Endometrial microvascular endothelial cells (primary cell): ENCODE results near the gene AFDN. TPM values are rescaled to one million over a fixed set of nuclear protein-coding genes. Genes with fewer than 3 reads are reported as not detected.
"Not testable (repeated sequence)": the region's sequence is repeated elsewhere in the genome, so short reads cannot be mapped to it uniquely, and the experiment has no call there.

Experiments
- in situ Hi-C: cut with HindIII; loops from 2 replicates; pipeline ENCODE4 v1.10.0; 2017; ENCODE audit warnings: low sequenced_read_pairs, low pct_unique_long_range_greater_than_20kb; ENCODE audit errors: inconsistent ontology term
- total RNA-seq: library from RNA; depleted of rRNA; stranded (reverse); fragments of >200 nt; gene quantifications from one replicate; pipeline ENCODE4 v1.2.3, GENCODE V29; 2015; ENCODE audit errors: inconsistent ontology term

AFDN gene
- total RNA-seq, 1 donor from 2014 or later, result 43.0 TPM

DNA sequence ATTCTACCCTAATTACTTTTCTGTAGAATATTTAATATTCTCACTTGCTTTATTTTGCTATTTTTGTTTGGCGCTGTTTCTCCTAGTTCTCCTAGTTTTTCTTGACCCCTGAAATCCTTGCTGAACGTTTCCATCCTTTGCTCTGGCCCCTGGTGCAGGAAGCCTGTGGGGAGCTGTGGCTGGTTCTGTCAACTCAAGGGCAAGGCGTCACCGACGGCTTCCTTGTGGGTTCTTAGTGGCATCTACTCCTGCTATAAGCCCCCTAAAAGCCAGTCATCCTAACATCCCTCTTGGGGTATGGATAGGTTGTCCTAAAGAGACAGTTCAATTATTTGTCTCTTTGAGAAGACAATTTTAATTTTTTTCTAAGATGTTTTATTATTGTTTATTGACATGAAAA, 133.9 kb downstream of the AFDN start:
- in situ Hi-C loops, result no loop called here

DNA sequence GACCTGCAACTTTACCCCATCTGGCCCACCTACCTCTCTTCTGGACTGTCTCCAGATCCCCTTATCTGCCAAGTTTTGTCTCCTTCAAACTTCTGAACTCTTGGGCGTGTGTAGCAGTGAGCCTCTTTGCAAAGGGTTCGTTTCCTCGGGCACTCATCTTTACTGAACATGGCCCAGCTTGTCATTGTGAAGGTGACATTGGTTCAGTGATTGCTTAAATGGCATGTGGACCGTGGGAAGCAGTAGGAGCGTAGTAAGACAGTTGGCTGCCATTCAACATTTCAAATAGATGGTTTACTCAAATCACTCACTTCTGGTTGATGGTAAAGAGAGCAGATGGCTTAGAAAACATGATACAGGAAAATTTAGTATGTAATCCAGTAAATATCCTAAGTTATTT, 136.0 kb downstream of the AFDN start:
- in situ Hi-C loops, result no loop called here

DNA sequence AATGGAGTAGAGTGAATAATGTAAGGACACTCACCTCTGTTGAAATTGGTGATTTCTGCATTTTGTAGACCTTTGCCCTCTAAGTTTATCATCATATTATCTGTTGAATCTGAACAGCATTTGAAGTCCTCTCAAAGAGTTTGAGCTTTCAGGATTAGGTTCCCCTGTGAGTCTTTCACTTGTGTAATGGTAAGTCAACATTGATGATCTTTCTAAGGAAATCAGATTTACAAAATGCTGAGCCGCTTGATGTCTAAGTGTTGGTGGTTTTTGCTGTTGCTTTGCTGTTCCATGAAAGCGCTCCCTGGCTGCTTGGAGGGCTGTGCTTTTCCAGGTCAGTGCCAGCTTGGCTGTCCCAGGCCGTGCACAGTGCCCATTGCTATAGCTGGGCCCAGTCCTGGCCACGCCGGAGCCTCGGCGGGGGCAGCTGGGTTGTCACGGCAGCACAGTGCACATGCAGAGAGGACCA, 136.9 kb downstream of the AFDN start:
- in situ Hi-C loops, result no loop called here

DNA sequence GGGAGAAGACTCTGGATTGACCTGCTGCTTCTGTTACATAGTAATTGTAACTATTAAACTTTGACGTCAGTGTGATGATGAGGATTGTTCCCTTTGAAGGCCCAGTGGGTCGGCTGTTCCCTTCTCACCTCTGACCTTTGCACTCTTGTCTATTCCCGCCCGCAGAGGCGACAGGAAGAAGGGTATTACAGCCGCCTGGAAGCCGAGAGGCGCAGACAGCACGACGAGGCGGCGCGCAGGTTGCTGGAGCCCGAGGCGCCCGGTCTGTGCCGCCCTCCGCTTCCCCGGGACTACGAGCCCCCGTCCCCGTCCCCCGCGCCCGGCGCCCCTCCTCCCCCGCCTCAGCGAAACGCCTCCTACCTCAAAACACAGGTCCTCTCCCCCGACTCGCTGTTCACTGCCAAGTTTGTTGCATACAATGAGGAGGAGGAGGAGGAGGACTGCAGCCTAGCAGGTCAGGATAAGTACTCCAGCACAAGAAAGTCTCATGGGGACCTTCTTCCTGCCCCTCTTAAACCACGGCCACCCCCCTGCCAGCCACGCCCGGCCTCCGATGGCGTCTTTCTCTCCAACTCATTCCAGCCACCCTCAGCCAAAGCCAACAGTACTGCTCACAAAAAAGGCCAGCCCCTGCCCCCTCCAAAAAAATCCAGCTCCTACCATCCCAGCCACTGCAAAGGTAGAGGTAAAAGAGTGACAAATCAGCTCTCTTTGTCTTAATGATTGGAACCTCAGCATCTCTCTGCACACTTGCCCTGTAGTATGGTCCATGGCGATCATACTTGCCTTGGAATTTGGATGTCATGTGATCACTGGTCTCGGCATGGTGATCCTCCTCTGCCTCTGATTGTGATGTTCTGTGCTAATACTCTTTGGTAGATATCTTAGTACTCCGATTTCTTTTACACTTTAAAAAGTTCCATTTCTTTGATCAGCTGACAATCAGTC, 139.2 kb downstream of the AFDN start:
- in situ Hi-C loops, result no loop called here

DNA sequence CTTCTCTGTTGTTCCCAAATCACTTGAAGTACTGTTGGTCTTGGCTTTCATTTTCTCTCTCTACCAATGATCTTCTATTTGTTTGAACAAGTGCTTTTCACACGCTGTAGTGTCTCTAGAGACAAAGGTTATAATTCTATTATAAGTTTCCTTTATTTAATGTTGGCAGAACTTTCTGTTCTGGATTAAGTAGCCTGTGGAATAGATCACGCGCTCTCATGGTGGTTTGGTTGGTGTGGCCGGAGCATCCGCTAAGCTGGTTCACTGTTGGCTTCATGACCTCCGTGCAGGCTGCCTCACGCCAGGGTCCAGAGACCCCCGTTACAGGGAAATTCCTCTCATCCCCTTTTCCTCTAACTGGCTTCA, 139.8 kb downstream of the AFDN start:
- in situ Hi-C loops, result no loop called here

DNA sequence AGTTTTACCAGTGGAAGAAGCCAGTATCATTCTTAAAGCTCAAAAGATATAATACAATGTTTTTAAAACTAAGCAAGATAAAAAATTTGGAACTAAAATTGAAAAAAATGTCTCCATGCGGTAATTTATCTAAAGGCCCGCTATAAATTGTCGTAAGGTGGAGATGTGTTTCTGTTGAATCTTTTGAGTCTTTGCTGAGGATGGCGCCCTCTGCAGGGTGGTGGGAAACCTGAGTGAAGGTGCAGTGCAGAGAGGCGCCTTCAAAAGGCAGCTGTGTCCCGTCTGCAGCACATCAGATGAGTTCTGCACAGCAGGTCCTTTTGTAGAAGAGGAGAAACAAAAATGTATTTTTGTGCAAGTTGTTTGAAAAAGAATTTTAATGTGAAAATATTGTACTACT, 141.4 kb downstream of the AFDN start:
- in situ Hi-C loops, result no loop called here

DNA sequence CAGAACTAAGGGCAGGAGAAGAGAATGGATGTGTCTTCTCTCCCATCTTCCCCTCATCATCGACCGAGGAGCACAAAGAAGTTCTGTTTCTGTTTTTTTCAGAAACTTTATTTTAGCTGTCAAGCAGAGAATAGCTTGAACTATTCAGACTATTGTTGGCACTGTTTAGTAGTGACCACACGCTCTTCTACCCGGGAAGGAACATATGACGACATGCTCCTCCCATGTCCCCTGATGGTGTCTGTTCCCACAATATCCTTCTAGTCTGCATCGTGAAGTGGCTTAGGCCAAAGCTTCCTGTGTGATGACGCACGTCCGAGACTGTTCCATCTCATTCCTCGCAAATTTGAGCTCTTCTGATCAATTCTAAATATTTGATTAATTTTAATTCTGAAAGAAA, 143.5 kb downstream of the AFDN start:
- in situ Hi-C loops, result no loop called here

DNA sequence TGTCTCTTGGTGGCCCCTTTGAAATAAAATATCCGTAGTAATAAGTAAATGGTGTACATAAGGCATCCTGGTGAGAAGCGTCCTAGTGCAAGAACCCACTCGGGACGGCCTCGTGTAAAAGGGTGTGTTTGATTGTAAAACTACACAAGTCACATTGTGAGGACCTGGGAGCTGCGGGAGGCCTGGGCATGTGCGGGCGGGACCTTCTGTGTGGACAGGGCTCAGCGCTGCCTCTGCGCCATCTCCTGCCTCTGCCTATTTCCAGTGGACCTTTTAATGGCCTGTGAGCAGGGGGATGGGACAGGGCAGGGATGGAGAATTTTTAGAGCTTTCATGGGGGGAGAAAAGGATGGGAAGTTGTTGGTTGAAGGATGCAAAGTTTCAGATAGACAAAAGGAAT, 145.5 kb downstream of the AFDN start:
- in situ Hi-C loops, result no loop called here

DNA sequence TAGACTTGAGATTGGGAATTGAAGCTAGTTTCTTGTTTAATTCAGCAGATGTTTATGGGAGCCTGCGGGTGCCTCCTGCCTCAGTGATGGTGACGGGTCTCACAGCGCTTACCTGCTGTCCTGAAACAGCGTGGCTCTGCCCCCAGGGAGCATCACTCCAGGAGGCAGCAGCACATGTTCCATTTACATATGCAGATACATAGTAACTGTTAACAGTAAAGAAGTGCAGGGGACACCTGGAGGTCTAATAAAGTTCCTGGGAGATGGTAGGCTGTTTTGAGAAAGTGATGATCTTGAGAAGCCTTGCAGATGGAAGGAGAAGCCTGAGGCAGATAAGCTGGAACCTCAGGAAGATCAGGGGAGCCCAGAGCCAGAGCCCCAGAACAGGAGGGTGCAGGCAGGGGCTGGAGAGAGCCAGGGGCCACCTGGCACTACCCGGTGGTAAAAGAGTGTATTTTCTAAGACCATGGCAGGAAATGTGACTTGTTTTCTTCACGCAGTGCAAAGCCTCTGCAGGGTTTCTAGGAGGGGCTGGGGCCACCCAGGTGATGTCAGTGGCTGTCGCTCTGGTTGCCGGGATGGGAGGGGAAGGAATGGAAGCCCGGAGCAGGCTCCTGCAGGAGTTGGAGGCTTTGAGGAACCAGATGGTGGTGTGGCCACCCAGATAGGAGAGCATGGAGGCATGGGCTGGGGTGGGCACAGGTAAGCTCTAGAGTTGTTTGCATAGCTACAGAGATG, 146.6 kb downstream of the AFDN start:
- in situ Hi-C loops, result no loop called here

DNA sequence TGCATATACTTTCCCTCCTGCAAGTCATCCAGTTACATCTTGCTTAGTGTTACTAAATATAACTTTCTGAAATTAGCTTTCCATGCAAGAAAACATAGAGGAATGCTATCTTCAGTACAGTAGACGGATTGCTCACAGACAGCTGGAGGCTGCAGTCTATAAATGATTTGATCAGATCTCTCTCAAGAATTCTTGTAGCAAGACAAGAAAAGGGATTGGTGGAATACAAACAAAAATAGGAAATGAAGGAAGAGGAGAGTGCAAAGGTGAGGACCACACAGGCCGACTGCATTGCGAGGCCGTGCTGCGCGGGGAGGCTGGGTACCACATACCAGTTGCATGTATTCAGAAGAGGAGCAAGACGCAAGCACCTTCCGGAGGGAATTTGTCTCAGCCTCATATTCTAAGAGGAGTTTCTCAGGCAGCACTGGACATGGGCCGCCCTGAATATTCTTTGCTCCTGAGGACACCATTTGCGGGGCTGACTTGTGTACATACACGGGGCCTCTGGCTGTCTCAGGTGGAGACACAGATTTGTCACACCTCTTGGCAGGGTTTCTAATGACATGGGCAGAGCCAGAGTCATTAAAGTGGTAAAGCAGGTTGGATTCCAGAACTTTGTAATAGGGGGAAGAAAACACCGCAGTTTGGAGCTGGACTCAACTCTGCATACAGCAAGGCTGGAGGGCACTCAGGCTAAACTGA, 148.1 kb downstream of the AFDN start:
- in situ Hi-C loops, result no loop called here

DNA sequence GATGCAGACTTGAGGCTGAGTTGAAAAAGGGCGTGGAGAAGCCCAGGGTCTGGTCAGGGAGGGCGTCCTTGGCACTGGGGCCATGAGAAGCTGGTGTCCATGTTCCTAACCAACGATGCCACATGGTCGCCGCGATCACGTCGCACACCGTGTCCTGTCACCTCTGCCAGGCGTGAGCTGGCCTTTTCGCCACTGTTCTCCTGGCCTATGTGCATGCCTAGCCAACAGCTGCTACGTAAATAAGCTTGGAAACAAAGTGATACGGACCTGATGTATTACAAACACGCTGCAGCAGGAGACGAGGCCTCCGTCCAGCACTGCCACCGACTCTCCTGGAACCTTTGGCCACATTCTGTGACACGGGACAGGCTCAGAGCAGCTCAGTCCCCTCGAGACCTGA, 148.7 kb downstream of the AFDN start:
- in situ Hi-C loops, result no loop called here

DNA sequence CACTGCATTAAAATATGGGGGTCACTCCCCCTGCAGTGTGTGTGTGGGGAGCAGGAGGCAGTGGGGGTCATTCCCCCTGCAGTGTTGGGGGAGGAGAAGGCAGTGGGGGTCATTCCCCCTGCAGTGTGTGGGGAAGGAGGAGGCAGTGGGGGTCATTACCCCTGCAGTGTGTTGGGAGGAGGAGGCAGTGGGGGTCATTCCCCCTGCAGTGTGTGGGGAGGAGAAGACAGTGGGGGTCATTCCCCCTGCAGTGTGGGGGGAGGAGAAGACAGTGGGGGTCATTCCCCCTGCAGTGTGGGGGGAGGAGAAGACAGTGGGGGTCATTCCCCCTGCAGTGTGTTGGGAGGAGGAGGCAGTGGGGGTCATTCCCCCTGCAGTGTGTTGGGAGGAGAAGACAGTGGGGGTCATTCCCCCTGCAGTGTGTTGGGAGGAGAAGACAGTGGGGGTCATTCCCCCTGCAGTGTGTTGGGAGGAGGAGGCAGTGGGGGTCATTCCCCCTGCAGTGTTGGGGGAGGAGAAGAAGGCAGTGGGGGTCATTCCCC, 149.5 kb downstream of the AFDN start:
- in situ Hi-C loops, result not testable (repeated sequence)

DNA sequence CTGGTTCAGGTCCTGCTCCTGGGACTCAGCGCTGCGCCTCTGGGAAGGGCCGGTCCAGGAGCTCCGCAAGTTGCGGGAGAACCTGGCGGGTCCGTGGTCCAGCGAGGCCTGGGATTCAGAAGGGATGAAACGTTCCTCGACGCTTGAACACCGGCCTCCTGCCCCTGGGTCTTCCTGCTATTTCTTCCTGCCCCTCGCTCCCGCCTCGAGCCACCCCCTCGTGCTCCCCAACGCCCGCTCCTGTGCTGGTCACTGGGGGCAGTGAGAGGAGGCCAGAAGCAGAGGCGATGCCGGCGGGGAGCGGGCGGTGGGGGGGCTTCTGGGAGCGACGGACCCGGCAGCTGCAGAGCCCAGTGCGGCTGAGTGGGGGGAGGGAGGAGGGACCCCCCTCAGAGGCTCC, 150.0 kb downstream of the AFDN start:
- in situ Hi-C loops, result no loop called here

DNA sequence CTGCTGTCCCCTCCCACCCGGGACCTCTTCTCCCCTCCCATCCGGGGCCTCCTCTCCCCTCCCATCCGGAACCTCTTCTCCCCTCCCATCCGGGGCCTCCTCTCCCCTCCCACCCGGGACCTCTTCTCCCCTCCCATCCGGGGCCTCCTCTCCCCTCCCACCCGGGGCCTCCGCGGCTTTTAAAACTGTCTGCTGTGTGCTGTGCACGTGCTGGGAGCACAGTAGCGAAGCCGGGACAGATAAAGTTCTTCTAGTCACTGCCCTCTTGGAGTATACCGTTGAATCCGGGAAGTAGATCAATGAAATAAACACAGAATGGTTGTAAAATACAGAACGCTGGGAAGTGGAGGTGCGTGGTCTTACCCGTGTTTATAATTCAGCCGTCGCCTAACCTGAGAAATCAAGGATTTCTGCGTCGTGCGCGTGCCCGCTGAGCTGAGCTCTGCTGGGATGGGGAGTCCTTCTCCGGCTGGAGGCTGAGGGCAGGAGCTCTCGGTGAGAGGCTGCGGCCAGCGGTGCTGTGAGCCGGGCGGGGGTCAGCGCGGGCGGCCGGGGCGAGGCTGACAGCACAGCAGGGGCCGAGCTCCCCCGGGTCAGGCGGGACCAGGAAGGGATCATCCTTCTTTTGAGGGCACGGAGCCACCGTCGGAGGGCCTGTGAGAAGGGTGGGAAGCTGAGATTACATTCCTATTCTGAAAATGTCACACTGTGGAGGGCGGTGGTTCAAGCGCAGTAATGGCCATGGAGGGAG, 151.2 kb downstream of the AFDN start:
- in situ Hi-C loops, result no loop called here

DNA sequence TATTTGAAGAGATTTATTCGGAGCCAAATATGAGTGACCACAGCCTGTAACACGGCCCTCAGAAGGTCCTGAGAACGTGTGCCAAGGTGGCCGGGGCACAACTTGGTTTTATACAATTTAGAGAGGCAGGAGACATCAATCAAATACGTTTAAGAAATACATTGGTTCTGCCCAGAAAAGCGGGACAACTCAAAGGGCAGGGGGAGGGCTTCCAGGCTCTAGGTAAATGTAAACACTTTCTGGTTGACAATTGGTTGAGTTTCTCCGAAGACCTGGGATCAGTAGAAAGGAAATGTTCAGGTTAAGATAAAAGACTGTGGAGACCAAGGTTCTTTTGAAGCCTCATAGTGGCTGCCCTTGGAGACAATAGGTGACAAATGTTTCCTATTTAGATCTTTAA, 151.9 kb downstream of the AFDN start:
- in situ Hi-C loops, result no loop called here

DNA sequence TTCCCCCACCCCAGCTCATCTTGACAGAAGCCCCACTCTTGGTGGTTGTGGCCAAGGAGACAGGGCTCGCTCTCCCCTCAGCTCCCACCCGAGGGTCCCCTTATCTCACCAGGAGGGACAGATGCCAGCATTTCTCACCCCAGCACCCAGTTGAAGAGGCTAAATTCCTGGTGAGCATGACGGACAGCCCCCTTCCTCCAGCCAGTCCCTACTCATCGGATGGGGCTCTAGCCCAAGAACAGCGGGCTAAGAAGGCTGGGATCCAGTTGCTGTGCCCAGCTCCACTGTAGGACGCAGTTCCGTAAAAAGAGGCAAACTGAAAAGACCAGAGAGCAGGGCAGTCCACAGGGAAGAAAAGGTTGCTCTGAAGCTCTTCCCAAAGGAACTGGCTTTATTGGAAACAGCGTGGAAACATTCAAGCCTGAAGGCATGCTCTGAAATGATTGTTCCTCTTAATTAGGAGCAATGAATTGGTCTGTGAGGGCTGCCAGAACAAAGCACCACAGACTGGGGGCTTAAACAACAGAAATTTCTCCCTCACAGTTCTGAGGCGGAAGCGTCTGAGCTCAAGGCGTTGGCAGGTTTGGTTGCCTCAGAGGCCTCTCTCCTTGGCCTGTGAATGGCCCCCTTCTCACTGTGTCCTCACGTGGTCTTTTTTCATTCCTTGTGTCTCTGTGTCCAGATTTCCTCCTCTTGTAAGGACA, 152.9 kb downstream of the AFDN start:
- in situ Hi-C loops, result no loop called here

DNA sequence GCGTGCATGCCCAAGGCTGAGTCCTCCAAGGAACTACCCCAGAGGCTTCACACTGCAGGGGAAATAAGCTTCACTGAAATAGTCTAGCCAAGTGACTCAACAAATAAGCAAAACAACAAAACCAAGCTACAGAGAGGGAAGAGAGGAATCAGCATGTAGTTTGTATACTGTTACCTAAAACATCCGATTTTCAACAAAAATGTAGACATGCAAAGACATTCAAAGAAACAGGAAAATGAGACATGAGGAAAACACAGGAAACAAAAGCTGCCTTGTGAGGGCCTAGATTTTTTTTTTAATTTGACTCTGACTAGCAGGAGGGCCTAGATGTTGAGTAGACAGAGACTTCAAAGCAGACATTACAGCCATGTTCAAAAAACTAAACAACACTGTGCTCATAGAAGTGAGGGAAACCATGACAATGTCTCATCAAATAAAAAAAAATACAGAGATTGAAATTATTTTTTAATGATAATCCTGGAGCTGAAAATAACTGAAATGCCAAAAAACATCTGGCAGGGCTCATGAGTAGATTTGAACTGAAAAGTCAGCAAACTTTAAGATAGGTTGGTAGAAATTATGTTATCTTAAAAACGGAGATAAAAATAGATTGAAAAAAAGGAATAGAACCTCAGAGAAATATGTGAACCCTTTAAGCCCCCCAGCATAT, 154.3 kb downstream of the AFDN start:
- in situ Hi-C loops, result no loop called here
